ENCODE data around the gene CAPNS2.

DNA sequence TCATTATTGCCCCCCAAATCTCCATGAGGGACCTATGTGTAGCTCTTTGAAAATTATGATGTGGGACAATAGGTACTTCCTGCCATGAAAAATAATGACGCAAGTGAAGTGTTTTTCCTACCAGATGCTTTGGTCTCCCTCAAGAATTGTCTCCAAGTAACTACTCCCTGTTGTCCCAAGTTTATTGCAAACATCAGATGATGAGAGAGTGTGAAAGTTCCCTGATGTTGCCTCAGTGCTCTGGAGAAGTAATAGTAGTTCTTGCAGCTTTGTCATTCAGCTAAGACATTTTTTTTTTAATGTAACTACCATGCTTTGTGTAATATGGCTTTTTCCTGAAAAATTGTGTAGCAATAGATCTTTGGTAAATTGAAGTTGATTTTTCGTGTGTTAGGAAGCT lies 37.5 kb upstream of the CAPNS2 start:
- TF ChIP-seq POLR2A (IDR thresholded peaks at IDR 0.05): no peak
- TF ChIP-seq, protein P1, sequence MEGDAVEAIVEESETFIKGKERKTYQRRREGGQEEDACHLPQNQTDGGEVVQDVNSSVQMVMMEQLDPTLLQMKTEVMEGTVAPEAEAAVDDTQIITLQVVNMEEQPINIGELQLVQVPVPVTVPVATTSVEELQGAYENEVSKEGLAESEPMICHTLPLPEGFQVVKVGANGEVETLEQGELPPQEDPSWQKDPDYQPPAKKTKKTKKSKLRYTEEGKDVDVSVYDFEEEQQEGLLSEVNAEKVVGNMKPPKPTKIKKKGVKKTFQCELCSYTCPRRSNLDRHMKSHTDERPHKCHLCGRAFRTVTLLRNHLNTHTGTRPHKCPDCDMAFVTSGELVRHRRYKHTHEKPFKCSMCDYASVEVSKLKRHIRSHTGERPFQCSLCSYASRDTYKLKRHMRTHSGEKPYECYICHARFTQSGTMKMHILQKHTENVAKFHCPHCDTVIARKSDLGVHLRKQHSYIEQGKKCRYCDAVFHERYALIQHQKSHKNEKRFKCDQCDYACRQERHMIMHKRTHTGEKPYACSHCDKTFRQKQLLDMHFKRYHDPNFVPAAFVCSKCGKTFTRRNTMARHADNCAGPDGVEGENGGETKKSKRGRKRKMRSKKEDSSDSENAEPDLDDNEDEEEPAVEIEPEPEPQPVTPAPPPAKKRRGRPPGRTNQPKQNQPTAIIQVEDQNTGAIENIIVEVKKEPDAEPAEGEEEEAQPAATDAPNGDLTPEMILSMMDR (IDR thresholded peaks at IDR 0.05): no peak

Measured in ovary (tissue), 3 donors.